Dermis blood vessel endothelial cell (primary cell): ENCODE results near the gene DNAJC11. TPM values are rescaled to one million over a fixed set of nuclear protein-coding genes. Genes with fewer than 3 reads are reported as not detected.

ENCODE experiments used
- total RNA-seq: library from RNA; depleted of rRNA; stranded (reverse); fragments of >200 nt; gene quantifications from 2 replicates; pipeline ENCODE4 v1.2.3, GENCODE V29; 2014

DNAJC11 gene
- total RNA-seq, 1 donor from 2014 or later: 38.6 TPM

Other genes starting within 250 kb of the DNAJC11 start
- gene TNFRSF25, start 235.6 kb downstream of the DNAJC11 start, total RNA-seq: 8.0 and 17.4 TPM in 2 replicates
- gene PLEKHG5, start 210.1 kb downstream of the DNAJC11 start, total RNA-seq: 36.9 and 50.9 TPM in 2 replicates
- gene NOL9, start 147.3 kb downstream of the DNAJC11 start, total RNA-seq: 27.1 and 30.6 TPM in 2 replicates
- gene TAS1R1, start 146.5 kb downstream of the DNAJC11 start, total RNA-seq: under 0.01 TPM in 1 of 2 replicates, not detected in the other
- gene ZBTB48, start 121.8 kb downstream of the DNAJC11 start, total RNA-seq: 12.0 and 22.5 TPM in 2 replicates
- 25.9 and 31.7 TPM in 2 replicates for gene KLHL21, start 98.9 kb downstream of the DNAJC11 start, total RNA-seq
- gene PHF13, start 88.1 kb downstream of the DNAJC11 start, total RNA-seq: 10.2 and 16.7 TPM in 2 replicates
- gene THAP3, start 76.9 kb downstream of the DNAJC11 start, total RNA-seq: 19.9 and 23.5 TPM in 2 replicates
- gene CAMTA1, start 83.6 kb upstream of the DNAJC11 start, total RNA-seq: 52.7 and 58.4 TPM in 2 replicates